ENCODE results near the gene PCCA.
"Not testable (repeated sequence)": the region's sequence is repeated elsewhere in the genome, so short reads cannot be mapped to it uniquely, and the experiment has no call there.

DNA sequence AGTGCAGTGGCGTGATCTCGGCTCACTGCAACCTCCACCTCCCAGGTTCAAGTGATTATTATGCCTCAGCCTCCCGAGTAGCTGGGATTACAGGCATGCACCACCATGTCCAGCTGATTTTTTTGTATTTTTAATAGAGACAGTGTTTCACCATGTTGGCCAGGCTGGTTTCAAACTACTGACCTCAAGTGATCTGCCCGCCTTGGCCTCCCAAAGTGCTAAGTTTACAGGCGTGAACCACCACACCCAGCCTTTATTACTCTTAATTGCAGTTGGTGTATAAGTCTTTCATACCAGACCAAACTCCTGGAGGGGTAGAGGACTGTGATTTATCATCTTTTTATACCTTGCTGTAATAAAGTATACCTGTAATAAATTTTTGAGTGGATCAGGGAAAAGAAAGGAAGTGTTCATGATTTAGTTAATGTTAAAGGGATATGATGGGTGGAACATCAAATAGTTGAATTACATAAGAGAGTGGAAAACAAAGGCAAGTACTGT lies 52.6 kb downstream of the PCCA start:
- TF ChIP-seq, protein P1, sequence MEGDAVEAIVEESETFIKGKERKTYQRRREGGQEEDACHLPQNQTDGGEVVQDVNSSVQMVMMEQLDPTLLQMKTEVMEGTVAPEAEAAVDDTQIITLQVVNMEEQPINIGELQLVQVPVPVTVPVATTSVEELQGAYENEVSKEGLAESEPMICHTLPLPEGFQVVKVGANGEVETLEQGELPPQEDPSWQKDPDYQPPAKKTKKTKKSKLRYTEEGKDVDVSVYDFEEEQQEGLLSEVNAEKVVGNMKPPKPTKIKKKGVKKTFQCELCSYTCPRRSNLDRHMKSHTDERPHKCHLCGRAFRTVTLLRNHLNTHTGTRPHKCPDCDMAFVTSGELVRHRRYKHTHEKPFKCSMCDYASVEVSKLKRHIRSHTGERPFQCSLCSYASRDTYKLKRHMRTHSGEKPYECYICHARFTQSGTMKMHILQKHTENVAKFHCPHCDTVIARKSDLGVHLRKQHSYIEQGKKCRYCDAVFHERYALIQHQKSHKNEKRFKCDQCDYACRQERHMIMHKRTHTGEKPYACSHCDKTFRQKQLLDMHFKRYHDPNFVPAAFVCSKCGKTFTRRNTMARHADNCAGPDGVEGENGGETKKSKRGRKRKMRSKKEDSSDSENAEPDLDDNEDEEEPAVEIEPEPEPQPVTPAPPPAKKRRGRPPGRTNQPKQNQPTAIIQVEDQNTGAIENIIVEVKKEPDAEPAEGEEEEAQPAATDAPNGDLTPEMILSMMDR (conservative IDR thresholded peaks at IDR 0.05 in 1 of 2, IDR thresholded peaks at IDR 0.05 in 1 of 2; ENCODE audit: low read depth in 1 of 2, low read length in 2 of 2) = not testable (repeated sequence)
- not testable (repeated sequence) for TF ChIP-seq EZH2 (IDR thresholded peaks at IDR 0.05; ENCODE audit: low read length, missing control alignments)
